HepG2 (cell line): Measurements from ENCODE around the gene FOCAD. TPM values are rescaled to one million over a fixed set of nuclear protein-coding genes. Genes with fewer than 3 reads are reported as not detected.

Source experiments
- FOXP1 ChIP-seq, 2 experiments: fragments of 450-650 bp in 1 of 2; IDR thresholded peaks; 2 replicates each; pipeline ENCODE4 v1.6.1; 2017 to 2018; ENCODE audit warnings: antibody characterized with exemption in 1 of 2
- HNRNPUL1 ChIP-seq: fragments of 200-400 bp; formaldehyde crosslinking; IDR thresholded peaks from 2 replicates; pipeline ENCODE4 v1.6.1; 2017; ENCODE audit warnings: low read depth, mild to moderate bottlenecking, low read length, moderate library complexity
- IRF1 ChIP-seq: sonication (generic); formaldehyde crosslinking; IDR thresholded peaks from 2 replicates; pipeline ENCODE4 v1.4.0; 2020; ENCODE audit warnings: low read depth, mild to moderate bottlenecking, missing genetic modification reagents
- KAT2B ChIP-seq: fragments of 150-350 bp; IDR thresholded peaks from 2 replicates; pipeline ENCODE4 v1.6.1; 2014; ENCODE audit warnings: low read depth, low read length, borderline replicate concordance
- MED13 ChIP-seq: sonication (generic); formaldehyde crosslinking; IDR thresholded peaks from 2 replicates; pipeline ENCODE4 v1.5.0; 2020; ENCODE audit warnings: missing genetic modification reagents
- MEF2D ChIP-seq: sonication (generic); formaldehyde crosslinking; IDR thresholded peaks from 2 replicates; pipeline ENCODE4 v1.5.1; 2020; ENCODE audit warnings: mild to moderate bottlenecking, missing genetic modification reagents
- MLXIP ChIP-seq: sonication (generic); formaldehyde crosslinking; IDR thresholded peaks from 2 replicates; pipeline ENCODE4 v1.9.0; 2021; ENCODE audit warnings: missing genetic modification reagents, borderline replicate concordance
- MYPOP ChIP-seq: sonication (generic); formaldehyde crosslinking; IDR thresholded peaks from 2 replicates; pipeline ENCODE4 v1.8.1; 2023; ENCODE audit warnings: mild to moderate bottlenecking, moderate library complexity, missing genetic modification reagents
- PCBP2 ChIP-seq: fragments of 200-400 bp; formaldehyde crosslinking; optimal IDR thresholded peaks from 2 replicates; pipeline ENCODE3; 2018; ENCODE audit warnings: low read length, low read depth; ENCODE audit not compliant: poor library complexity, severe bottlenecking
- PPARG ChIP-seq: conservative IDR thresholded peaks from 2 replicates; pipeline ENCODE4 v1.6.1; 2016; ENCODE audit warnings: missing biosample characterization, missing genetic modification reagents
- SCMH1 ChIP-seq: sonication (generic); formaldehyde crosslinking; IDR thresholded peaks from 2 replicates; pipeline ENCODE4 v1.9.0; 2021; ENCODE audit warnings: missing genetic modification reagents, mild to moderate bottlenecking, borderline replicate concordance
- SNRNP70 ChIP-seq: fragments of 200-400 bp; formaldehyde crosslinking; IDR thresholded peaks from 2 replicates; pipeline ENCODE4 v1.6.1; 2017; ENCODE audit warnings: mild to moderate bottlenecking, low read depth, low read length, moderate library complexity
- ZHX1 ChIP-seq: sonication (generic); formaldehyde crosslinking; IDR thresholded peaks from 2 replicates; pipeline ENCODE4 v1.8.1; 2022; ENCODE audit warnings: low read depth, mild to moderate bottlenecking, missing genetic modification reagents
- ZNF143 ChIP-seq: sonication (generic); formaldehyde crosslinking; IDR thresholded peaks from 2 replicates; pipeline ENCODE4 v1.4.0; 2020; ENCODE audit warnings: missing genetic modification reagents
- ZNF275 ChIP-seq: sonication (generic); formaldehyde crosslinking; IDR thresholded peaks from 2 replicates; pipeline ENCODE4 v1.8.0; 2022; ENCODE audit warnings: missing genetic modification reagents, mild to moderate bottlenecking, inconsistent platforms, borderline replicate concordance
- ZNF432 ChIP-seq: sonication (generic); formaldehyde crosslinking; IDR thresholded peaks from 2 replicates; pipeline ENCODE4 v1.5.0; 2020; ENCODE audit warnings: missing genetic modification reagents, mild to moderate bottlenecking, borderline replicate concordance
- ZNF549 ChIP-seq: sonication (generic); formaldehyde crosslinking; IDR thresholded peaks from 2 replicates; pipeline ENCODE4 v1.5.0; 2020; ENCODE audit warnings: missing genetic modification reagents
- ZNF552 ChIP-seq: sonication (generic); formaldehyde crosslinking; IDR thresholded peaks from 2 replicates; pipeline ENCODE4 v1.9.0; 2022; ENCODE audit warnings: missing genetic modification reagents, mild to moderate bottlenecking, borderline replicate concordance
- ZNF615 ChIP-seq: sonication (generic); formaldehyde crosslinking; IDR thresholded peaks from 2 replicates; pipeline ENCODE4 v1.5.0; 2020; ENCODE audit warnings: mild to moderate bottlenecking, missing genetic modification reagents, borderline replicate concordance
- ZNF782 ChIP-seq: sonication (generic); formaldehyde crosslinking; IDR thresholded peaks from 2 replicates; pipeline ENCODE4 v1.4.0; 2020; ENCODE audit warnings: missing genetic modification reagents, mild to moderate bottlenecking, borderline replicate concordance
- polyA plus RNA-seq, 8 experiments: library from polyadenylated mRNA; depleted of rRNA in 3 of 8; stranded (reverse) in 7 of 8; unstranded in 1 of 8; fragments of >200 nt; fragmentation: Illumina TruSeq in 4 of 8; extraction: Trizol in 4 of 8; gene quantifications; 2 replicates each; pipeline versions ENCODE4 v1.2.1 to v1.2.3, GENCODE V29; 2011 to 2016; ENCODE audit warnings: low read depth in 4 of 8, missing spikeins in 1 of 8, mixed read lengths in 1 of 8; ENCODE audit not compliant: insufficient read depth in 1 of 8
- total RNA-seq, 5 experiments: library from RNA; depleted of rRNA; stranded (reverse); fragments of >200 nt; fragmentation: Illumina TruSeq; extraction: Trizol; gene quantifications; 2 replicates each; pipeline ENCODE4 v1.2.3, GENCODE V29; 2016; ENCODE audit warnings: low read depth in 1 of 5

The FOCAD gene
- total and polyA plus RNA-seq, 2 of the 13 experiments (the other 11 are each of a cell fraction or from before 2014, with no cell fraction given) = 18.0 to 31.1 TPM

- TF ChIP-seq FOXP1 (IDR thresholded peaks at IDR 0.05) = 0 out of 2 replicates have a peak, but pooled peaks have one; percentile 22
- peak; percentile 88 for TF ChIP-seq FOXP1 (CRISPR knock-in tag; IDR thresholded peaks at IDR 0.05)
- TF ChIP-seq ZNF143 (CRISPR knock-in tag) = no peak
- TF ChIP-seq ZNF615 = no peak
- TF ChIP-seq MLXIP (CRISPR knock-in tag) = no peak
- no peak for TF ChIP-seq PCBP2
- no peak for TF ChIP-seq HNRNPUL1
- no peak for TF ChIP-seq SNRNP70
- TF ChIP-seq ZHX1 (CRISPR knock-in tag) = 0 out of 2 replicates have a peak, but pooled peaks have one; percentile 10
- no peak for TF ChIP-seq MYPOP (CRISPR knock-in tag)
- TF ChIP-seq IRF1 = no peak
- no peak for TF ChIP-seq SCMH1 (CRISPR knock-in tag)
- no peak for TF ChIP-seq MED13
- TF ChIP-seq PPARG (CRISPR knock-in tag) = 0 out of 2 replicates have a peak, but pooled peaks have one; percentile 31
- no peak for TF ChIP-seq ZNF275 (CRISPR knock-in tag)
- no peak for TF ChIP-seq ZNF432 (CRISPR knock-in tag)
- TF ChIP-seq ZNF552 (CRISPR knock-in tag) = no peak
- no peak for TF ChIP-seq KAT2B
- peak; percentile 81 for TF ChIP-seq MEF2D
- no peak for TF ChIP-seq ZNF549 (CRISPR knock-in tag)
- no peak for TF ChIP-seq ZNF782
Observed at GRCh38 chr9:20692554-20692953, 8.5 kb downstream of the FOCAD start (continued).
